GM23248 (cell line): ENCODE data around the gene CACNA2D1. TPM values are rescaled to one million over a fixed set of nuclear protein-coding genes. Genes with fewer than 3 reads are reported as not detected.

Source experiments
- DNase-seq: peaks from one replicate; pipeline ENCODE4 v3.0.0-alpha.2; 2015
- H2AFZ ChIP-seq: fragments of 200-600 bp; sonication (generic); 2 replicates; pipeline ENCODE4 v1.6.1; 2016; ENCODE audit warnings: antibody characterized with exemption
- H3F3A ChIP-seq: fragments of 200-600 bp; sonication (generic); 2 replicates; pipeline ENCODE4 v1.6.1; 2016; ENCODE audit warnings: mild to moderate bottlenecking, antibody characterized with exemption, mixed run types; ENCODE audit not compliant: insufficient read depth
- H3K27ac ChIP-seq: fragments of 200-600 bp; sonication (generic); 2 replicates; pipeline ENCODE4 v1.5.1; 2016; ENCODE audit warnings: mild to moderate bottlenecking
- H3K27me3 ChIP-seq: fragments of 200-600 bp; sonication (generic); replicated peaks from 2 replicates; pipeline ENCODE4 v1.6.1; 2016; ENCODE audit warnings: mild to moderate bottlenecking; ENCODE audit not compliant: insufficient read depth
- H3K36me3 ChIP-seq: fragments of 200-600 bp; sonication (generic); 2 replicates; pipeline ENCODE4 v1.6.1; 2016; ENCODE audit warnings: low read depth, mild to moderate bottlenecking
- H3K4me1 ChIP-seq: fragments of 200-600 bp; sonication (generic); 2 replicates; pipeline ENCODE4 v1.6.1; 2016; ENCODE audit warnings: mild to moderate bottlenecking; ENCODE audit not compliant: insufficient read depth
- H3K4me2 ChIP-seq: fragments of 200-600 bp; sonication (generic); one replicate; pipeline ENCODE4 v1.6.1; 2016; ENCODE audit warnings: mild to moderate bottlenecking; ENCODE audit not compliant: unreplicated experiment
- H3K4me3 ChIP-seq: fragments of 200-600 bp; sonication (generic); 2 replicates; pipeline ENCODE4 v1.5.1; 2016; ENCODE audit warnings: mild to moderate bottlenecking
- H3K79me2 ChIP-seq: fragments of 200-600 bp; sonication (generic); 2 replicates; pipeline ENCODE4 v1.6.1; 2016; ENCODE audit warnings: mild to moderate bottlenecking; ENCODE audit not compliant: insufficient read depth
- H3K9ac ChIP-seq: fragments of 200-600 bp; sonication (generic); 2 replicates; pipeline ENCODE4 v1.6.1; 2016; ENCODE audit warnings: mild to moderate bottlenecking
- H3K9me2 ChIP-seq: fragments of 200-600 bp; sonication (generic); 2 replicates; pipeline ENCODE4 v1.6.1; 2016; ENCODE audit warnings: mixed run types, mild to moderate bottlenecking, moderate library complexity; ENCODE audit not compliant: insufficient read depth
- H3K9me3 ChIP-seq: fragments of 200-600 bp; sonication (generic); one replicate; pipeline ENCODE4 v1.6.1; 2017; ENCODE audit warnings: low read depth
- H4K20me1 ChIP-seq: fragments of 200-600 bp; sonication (generic); 2 replicates; pipeline ENCODE4 v1.6.0; 2016; ENCODE audit not compliant: insufficient read depth
- EZH2 ChIP-seq: fragments of 200-600 bp; sonication (generic); IDR thresholded peaks from 2 replicates; pipeline ENCODE4 v1.6.1; 2018; ENCODE audit warnings: antibody characterized with exemption, mild to moderate bottlenecking; ENCODE audit not compliant: insufficient read depth, poor library complexity, severe bottlenecking
- EZH2phosphoT487 ChIP-seq: fragments of 200-600 bp; sonication (generic); IDR thresholded peaks from 2 replicates; pipeline ENCODE4 v1.6.1; 2018; ENCODE audit warnings: antibody characterized with exemption, moderate library complexity, mild to moderate bottlenecking, low read depth; ENCODE audit not compliant: insufficient read depth
- WGBS, 2 experiments: methylation state at CpG; one replicate each; pipeline ENCODE4 v1.1.6; 2015 to 2017; ENCODE audit warnings: low lambda C conversion rate in 2 of 2, low coverage in 1 of 2; ENCODE audit errors: missing lambda C conversion rate in 2 of 2; 5-methylcytosine and 5-hydroxymethylcytosine counted together
- in situ Hi-C: fragments of 300-500 bp; cut with MboI; formaldehyde crosslinking; loops from 2 replicates; pipeline ENCODE4 v1.15.0; 2020
- polyA plus RNA-seq: library from polyadenylated mRNA; unstranded; fragments of >200 nt; fragmentation: Nextera tagmentation; extraction: Ambion mirVana; gene quantifications from 2 replicates; pipeline ENCODE4 v1.2.1, GENCODE V29; 2016
- total RNA-seq: library from RNA; depleted of rRNA; stranded (reverse); fragments of >200 nt; shearing (Covaris generic); gene quantifications from 2 replicates; pipeline ENCODE4 v1.2.3, GENCODE V29; 2014

The CACNA2D1 gene
- total and polyA plus RNA-seq, 2 experiments from 2014 or later, result 7.7 to 21.2 TPM

DNA sequence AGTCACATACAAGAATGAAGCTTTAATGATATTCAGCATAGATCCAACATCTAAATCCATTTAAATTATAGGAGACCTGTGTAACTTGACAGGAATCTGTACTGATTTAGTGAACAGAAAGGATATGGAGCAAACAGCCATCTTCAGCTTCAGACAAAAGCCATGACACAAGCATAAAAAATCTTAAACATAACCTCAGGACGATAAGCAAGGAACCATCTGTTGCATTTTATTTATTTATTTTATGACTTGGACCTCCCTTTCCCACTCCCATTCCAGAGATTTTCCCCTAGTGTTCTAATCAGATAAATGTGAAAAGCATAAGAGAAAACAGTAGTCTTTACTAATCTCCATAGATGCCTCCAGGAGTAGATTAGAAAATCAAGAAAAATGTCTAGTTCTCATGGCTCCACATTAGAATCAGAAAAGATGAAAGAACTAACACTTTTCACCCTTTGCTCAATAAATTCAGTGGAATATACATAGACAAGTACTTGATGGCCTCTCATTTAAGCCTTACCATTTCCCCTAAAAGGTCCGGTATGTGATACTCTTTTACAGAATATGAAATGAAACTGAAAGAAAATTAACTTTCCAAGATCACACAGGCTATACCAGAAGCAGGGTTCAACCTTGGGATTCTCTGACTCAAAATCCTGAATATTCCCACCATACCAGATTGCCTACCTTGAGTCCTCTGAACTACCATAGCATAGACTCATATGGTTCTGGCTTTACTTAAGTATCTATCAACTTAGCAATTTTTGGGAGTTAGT is 15.2 kb downstream of the CACNA2D1 start:
- 0 out of 2 replicates have a peak overlapping the region, but pooled peaks have one; percentile 4 for H3K27ac ChIP-seq
- peaks cover 25% of the 10 kb centered on the region for H3K79me2 ChIP-seq
- WGBS, 2 experiments, result 50% methylated on average over 2 of the region's 2 CpGs
- H3K27me3 ChIP-seq, result no peaks in the 10 kb centered on the region
- DNase-seq, result peak; percentile 65
- H3K9me3 ChIP-seq, result no peaks in the 10 kb centered on the region
- H3K9me2 ChIP-seq, result no peaks in the 10 kb centered on the region
- in situ Hi-C loops, result no loop called here
- H3K36me3 ChIP-seq, result no peaks in the 10 kb centered on the region
- peak overlapping the region; percentile 16; the same call in 1 of the 2 replicates for H3K4me3 ChIP-seq
- no peak overlapping the region for H3K9ac ChIP-seq
- H4K20me1 ChIP-seq, result no peaks in the 10 kb centered on the region
- TF ChIP-seq EZH2phosphoT487 (no peak), EZH2 (no peak)
- peaks cover 22% of the 10 kb centered on the region for H3K4me1 ChIP-seq
- H3F3A ChIP-seq, result peaks cover 21% of the 10 kb centered on the region
- H2AFZ ChIP-seq, result 0 out of 2 replicates have a peak overlapping the region, but pooled peaks have one; percentile 6
- H3K4me2 ChIP-seq, result peak overlapping the region; percentile 52

DNA sequence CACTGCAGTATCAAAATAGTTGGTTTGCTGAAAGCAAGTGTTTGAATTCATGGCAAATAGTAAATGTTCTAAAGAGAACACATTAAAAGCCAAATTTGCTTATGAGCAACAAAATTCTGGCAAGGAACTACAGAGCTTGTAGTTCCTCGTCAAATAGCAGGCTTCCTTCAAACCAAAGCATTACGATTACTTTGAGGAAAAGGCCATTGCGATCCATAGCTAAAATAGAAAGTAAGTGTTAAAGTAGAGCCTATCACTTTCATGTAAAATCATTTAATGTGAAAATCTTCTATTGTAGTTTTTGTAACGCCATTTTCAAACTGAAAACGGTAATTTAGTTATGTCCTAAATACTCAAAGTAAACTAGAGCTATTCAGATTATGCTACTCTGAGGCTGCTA is 20.1 kb downstream of the CACNA2D1 start:
- 24 to 25% methylated on average over 5 of the region's 5 CpGs for whole genome bisulfite sequencing, 2 experiments
- Histone ChIP-seq H4K20me1 (no peaks in the 10 kb centered on the region), H3K9me3 (no peaks in the 10 kb centered on the region), H3K4me3 (peak overlapping the region; percentile 54), H3K36me3 (no peaks in the 10 kb centered on the region), H3K9ac (peak overlapping the region; percentile 39), H3K79me2 (peaks cover 32% of the 10 kb centered on the region), H3K9me2 (no peaks in the 10 kb centered on the region), H3K4me2 (peak overlapping the region; percentile 63), H3K27me3 (no peaks in the 10 kb centered on the region), H2AFZ (peak overlapping the region; percentile 64), H3K27ac (no peak overlapping the region), H3K4me1 (peaks cover 9% of the 10 kb centered on the region), H3F3A (peaks cover 2% of the 10 kb centered on the region; the same call in 1 of the 2 replicates)
- TF ChIP-seq EZH2phosphoT487, result no peak
- TF ChIP-seq EZH2, result no peak
- in situ Hi-C loops, result no loop called here
- peak; percentile 41 for DNase-seq

DNA sequence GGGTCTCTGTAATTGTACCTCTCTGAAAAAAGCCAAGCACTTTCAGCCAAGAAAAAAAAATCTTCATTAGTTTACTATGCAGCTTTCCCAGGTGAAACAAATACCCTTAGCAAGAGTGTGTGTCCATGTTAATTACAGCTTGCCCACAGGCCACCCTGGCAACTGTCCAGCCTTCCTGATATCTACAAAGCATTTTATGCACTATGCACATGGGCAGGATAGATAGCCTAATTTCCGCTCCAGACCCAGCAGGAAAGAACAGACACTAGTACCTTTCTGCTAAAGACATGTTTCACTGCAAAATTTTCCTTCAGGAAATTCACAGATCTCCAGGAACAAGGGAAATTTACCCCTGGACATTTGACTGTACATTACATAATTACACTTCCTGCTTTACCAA is 24.4 kb downstream of the CACNA2D1 start:
- Histone ChIP-seq H3K4me1 (no peaks in the 10 kb centered on the region), H3K79me2 (peaks cover 11% of the 10 kb centered on the region; the same call in 1 of the 2 replicates), H3K9me2 (no peaks in the 10 kb centered on the region), H3K9me3 (no peaks in the 10 kb centered on the region), H4K20me1 (no peaks in the 10 kb centered on the region), H3F3A (no peaks in the 10 kb centered on the region), H3K27ac (no peak overlapping the region), H2AFZ (no peak overlapping the region), H3K36me3 (no peaks in the 10 kb centered on the region), H3K27me3 (no peaks in the 10 kb centered on the region), H3K9ac (no peak overlapping the region), H3K4me3 (no peak overlapping the region), H3K4me2 (no peak overlapping the region)
- TF ChIP-seq EZH2 (no peak), EZH2phosphoT487 (no peak)
- 96 to 100% methylated on average over 1 of the region's 1 CpG for WGBS, 2 experiments
- no peak for DNase-seq
- in situ Hi-C loops, result no loop called here

- Histone ChIP-seq H3K79me2 (0 out of 2 replicates have a peak, but pooled peaks cover 7% of the 10 kb centered on the region), H4K20me1 (no peaks in the 10 kb centered on the region), H3K27me3 (no peaks in the 10 kb centered on the region), H3K36me3 (no peaks in the 10 kb centered on the region), H2AFZ (no peak overlapping the region), H3K9ac (no peak overlapping the region), H3K4me2 (no peak overlapping the region), H3K27ac (no peak overlapping the region), H3K4me3 (no peak overlapping the region), H3K9me2 (no peaks in the 10 kb centered on the region), H3K4me1 (peaks cover 4% of the 10 kb centered on the region; the same call in 1 of the 2 replicates), H3F3A (no peaks in the 10 kb centered on the region), H3K9me3 (no peaks in the 10 kb centered on the region)
- in situ Hi-C loops, result no loop called here
- DNase-seq, result no peak
- no peak for TF ChIP-seq EZH2phosphoT487
- TF ChIP-seq EZH2, result no peak
- WGBS, 2 experiments, result 96 to 100% methylated on average over 1 of the region's 1 CpG
Observed at GRCh38 chr7:82417898-82418297, 25.7 kb downstream of the CACNA2D1 start.
